H9 (cell line): Measurements from ENCODE around the gene RPS15. TPM values are rescaled to one million over a fixed set of nuclear protein-coding genes. Genes with fewer than 3 reads are reported as not detected.

Experiments
- DNase-seq: peaks from one replicate; pipeline ENCODE4 v3.0.0-alpha.2; 2017
- H2AFZ ChIP-seq: one replicate; pipeline ENCODE4 v1.6.1; 2013; ENCODE audit warnings: mild to moderate bottlenecking, low read length, control low read depth, moderate library complexity
- H2AK5ac ChIP-seq: 2 replicates; pipeline ENCODE4 v1.6.1; 2013; ENCODE audit warnings: low read length, control low read depth, mixed read lengths; ENCODE audit not compliant: insufficient read length
- H2BK120ac ChIP-seq: one replicate; pipeline ENCODE4 v1.6.1; 2013; ENCODE audit warnings: low read depth, mild to moderate bottlenecking, low read length, control low read depth, inconsistent platforms; ENCODE audit not compliant: poor library complexity, severe bottlenecking
- H2BK12ac ChIP-seq: 2 replicates; pipeline ENCODE4 v1.6.1; 2013; ENCODE audit warnings: low read length, control low read depth, mixed read lengths, low read depth; ENCODE audit not compliant: insufficient read length
- H2BK15ac ChIP-seq: 2 replicates; pipeline ENCODE4 v1.6.1; 2013; ENCODE audit warnings: low read depth, low read length, control low read depth
- H2BK20ac ChIP-seq: one replicate; pipeline ENCODE4 v1.6.1; 2013; ENCODE audit warnings: low read depth, mild to moderate bottlenecking, low read length, control low read depth, inconsistent platforms; ENCODE audit not compliant: poor library complexity, severe bottlenecking
- H2BK5ac ChIP-seq: 2 replicates; pipeline ENCODE4 v1.6.1; 2013; ENCODE audit warnings: low read length, control low read depth, mixed read lengths; ENCODE audit not compliant: insufficient read length
- H3K14ac ChIP-seq: 2 replicates; pipeline ENCODE4 v1.6.1; 2013; ENCODE audit warnings: low read length, control low read depth; ENCODE audit not compliant: insufficient read depth
- H3K18ac ChIP-seq: 2 replicates; pipeline ENCODE4 v1.6.1; 2013; ENCODE audit warnings: low read depth, mild to moderate bottlenecking, mixed read lengths, low read length, control low read depth; ENCODE audit not compliant: insufficient read length
- H3K23ac ChIP-seq: 2 replicates; pipeline ENCODE4 v1.6.1; 2013; ENCODE audit warnings: low read length, control low read depth, mixed read lengths, low read depth; ENCODE audit not compliant: insufficient read length
- H3K23me2 ChIP-seq: 2 replicates; pipeline ENCODE4 v1.6.1; 2013; ENCODE audit warnings: low read depth, mild to moderate bottlenecking, mixed read lengths, low read length, control low read depth; ENCODE audit not compliant: insufficient read length, poor library complexity, severe bottlenecking
- H3K27ac ChIP-seq: 2 replicates; pipeline ENCODE4 v1.5.1; 2013; ENCODE audit warnings: low read length, control low read depth, mixed read lengths, low read depth; ENCODE audit not compliant: insufficient read length
- H3K27me3 ChIP-seq: 2 replicates; pipeline ENCODE4 v1.6.1; 2013; ENCODE audit warnings: low read length, control low read depth, inconsistent platforms; ENCODE audit not compliant: insufficient read depth
- H3K4ac ChIP-seq: 2 replicates; pipeline ENCODE4 v1.6.1; 2013; ENCODE audit warnings: low read depth, mild to moderate bottlenecking, control low read depth, inconsistent platforms, low read length, moderate library complexity
- H3K4me1 ChIP-seq: 2 replicates; pipeline ENCODE4 v1.6.1; 2013; ENCODE audit warnings: low read length, control low read depth, inconsistent platforms; ENCODE audit not compliant: insufficient read depth
- H3K4me2 ChIP-seq: 2 replicates; pipeline ENCODE4 v1.6.1; 2013; ENCODE audit warnings: low read length, control low read depth, mixed read lengths; ENCODE audit not compliant: insufficient read length, insufficient read depth
- H3K56ac ChIP-seq: 2 replicates; pipeline ENCODE4 v1.6.1; 2013; ENCODE audit warnings: low read depth, mild to moderate bottlenecking, mixed read lengths, low read length, control low read depth; ENCODE audit not compliant: insufficient read length
- H3K79me1 ChIP-seq: 2 replicates; pipeline ENCODE4 v1.6.1; 2013; ENCODE audit warnings: low read depth, mild to moderate bottlenecking, moderate library complexity, low read length, control low read depth, inconsistent platforms; ENCODE audit not compliant: insufficient read depth, poor library complexity, severe bottlenecking
- H3K79me2 ChIP-seq: 2 replicates; pipeline ENCODE4 v1.6.1; 2013; ENCODE audit warnings: low read length, control low read depth, inconsistent platforms; ENCODE audit not compliant: insufficient read depth
- H3K9ac ChIP-seq: 2 replicates; pipeline ENCODE4 v1.6.1; 2013; ENCODE audit warnings: low read length, control low read depth, mixed read lengths; ENCODE audit not compliant: insufficient read length; ENCODE audit errors: extremely low read depth
- H3K9me3 ChIP-seq: one replicate; pipeline ENCODE4 v1.6.1; 2013; ENCODE audit warnings: low read depth, low read length, inconsistent platforms; ENCODE audit not compliant: control insufficient read depth
- H3T11ph ChIP-seq: one replicate; pipeline ENCODE4 v1.6.1; 2013; ENCODE audit warnings: mild to moderate bottlenecking, low read length, control low read depth, inconsistent platforms
- H4K20me1 ChIP-seq: one replicate; pipeline ENCODE4 v1.6.1; 2013; ENCODE audit not compliant: control insufficient read depth, insufficient read length, insufficient read depth
- H4K5ac ChIP-seq: 2 replicates; pipeline ENCODE4 v1.6.1; 2013; ENCODE audit warnings: low read depth, mild to moderate bottlenecking, mixed read lengths, low read length, control low read depth; ENCODE audit not compliant: insufficient read length
- H4K8ac ChIP-seq: replicated peaks from 2 replicates; pipeline ENCODE4 v1.6.1; 2013; ENCODE audit warnings: low read length, control low read depth, mixed read lengths, low read depth; ENCODE audit not compliant: insufficient read length
- H4K91ac ChIP-seq: 2 replicates; pipeline ENCODE4 v1.6.1; 2013; ENCODE audit warnings: low read depth, mild to moderate bottlenecking, moderate library complexity, mixed read lengths, low read length, control low read depth; ENCODE audit not compliant: insufficient read length
- H3K27ac Mint-ChIP-seq, 3 experiments: 2 replicates in 2 of 3; 3 replicates in 1 of 3; pipeline ENCODE4 v1.8.0; 2020 to 2021; ENCODE audit warnings: mixed read lengths in 3 of 3, mild to moderate bottlenecking in 1 of 3, moderate library complexity in 1 of 3
- H3K27me3 Mint-ChIP-seq: 2 replicates; pipeline ENCODE4 v1.8.0; 2021; ENCODE audit warnings: low read depth, mild to moderate bottlenecking, moderate library complexity, mixed read lengths
- H3K36me3 Mint-ChIP-seq, 3 experiments: 2 replicates in 2 of 3; 3 replicates in 1 of 3; pipeline ENCODE4 v1.8.0; 2020 to 2021; ENCODE audit warnings: low read depth in 3 of 3, mixed read lengths in 3 of 3; ENCODE audit not compliant: insufficient read depth in 1 of 3
- H3K4me1 Mint-ChIP-seq, 2 experiments: 2 replicates each; pipeline ENCODE4 v1.8.0; 2020; ENCODE audit warnings: mixed read lengths in 2 of 2
- H3K4me3 Mint-ChIP-seq, 2 experiments: 2 replicates in 1 of 2; 3 replicates in 1 of 2; pipeline ENCODE4 v1.8.0; 2020 to 2021; ENCODE audit warnings: mild to moderate bottlenecking in 2 of 2, mixed read lengths in 2 of 2, moderate library complexity in 1 of 2
- H3K9me3 Mint-ChIP-seq, 2 experiments: 2 replicates in 1 of 2; 3 replicates in 1 of 2; pipeline ENCODE4 v1.8.0; 2020; ENCODE audit warnings: mild to moderate bottlenecking in 2 of 2, mixed read lengths in 2 of 2, moderate library complexity in 1 of 2
- CTCF ChIP-seq: fragments of 200-600 bp; sonication (generic); conservative IDR thresholded peaks from 3 replicates; pipeline ENCODE4 v1.8.0; 2021; ENCODE audit warnings: antibody characterized with exemption, mild to moderate bottlenecking
- WGBS: extraction: QIAGEN DNeasy Blood & Tissue Kit; methylation state at CpG from one replicate; pipeline ENCODE4 v1.1.7; 2013; ENCODE audit warnings: missing lambda C conversion rate, low lambda C conversion rate, mixed read lengths; ENCODE audit not compliant: insufficient read length; ENCODE audit errors: extremely low coverage; 5-methylcytosine and 5-hydroxymethylcytosine counted together
- total RNA-seq: library from RNA; stranded (reverse); gene quantifications from 2 replicates; pipeline ENCODE4 v1.2.1, GENCODE V29; 2021

The RPS15 gene
- total RNA-seq, 1 experiment from 2014 or later = 1,628 TPM

- no peak overlapping the region for H2BK12ac ChIP-seq
- no peak overlapping the region for H4K5ac ChIP-seq
- no peaks in the 10 kb centered on the region for H3K79me1 ChIP-seq
- no peaks in the 10 kb centered on the region for H3K79me2 ChIP-seq
- H4K91ac ChIP-seq = no peak overlapping the region
- H2BK120ac ChIP-seq = no peak overlapping the region
- no peak overlapping the region for H3K4ac ChIP-seq
- H3K4me2 ChIP-seq = no peak overlapping the region
- H2BK20ac ChIP-seq = no peak overlapping the region
- H4K20me1 ChIP-seq = no peaks in the 10 kb centered on the region
- no peak overlapping the region for H2AK5ac ChIP-seq
- H3K56ac ChIP-seq = no peak overlapping the region
- H3K27me3 Mint-ChIP-seq = peaks cover 11% of the 10 kb centered on the region
- peaks cover 0 to 8% (median 6%) of the 10 kb centered on the region in 3 experiments; a peak in 3 of 7 replicates for H3K36me3 Mint-ChIP-seq
- no peak overlapping the region for H3K4me3 Mint-ChIP-seq
- peaks cover 2 to 15% of the 10 kb centered on the region in 2 experiments for H3K4me1 Mint-ChIP-seq
- H3K23me2 ChIP-seq = no peaks in the 10 kb centered on the region
- H3T11ph ChIP-seq = no peak overlapping the region
- no peak overlapping the region for H2BK5ac ChIP-seq
- no peaks in the 10 kb centered on the region for H3K9me3 Mint-ChIP-seq
- no peak overlapping the region for H3K18ac ChIP-seq
- no peak overlapping the region for H2AFZ ChIP-seq
- TF ChIP-seq CTCF = no peak
- H3K9me3 ChIP-seq = no peaks in the 10 kb centered on the region
- DNase-seq = no peak
- no peak overlapping the region for H3K14ac ChIP-seq
- no peak overlapping the region for H2BK15ac ChIP-seq
- no peak overlapping the region for H3K23ac ChIP-seq
- no peaks in the 10 kb centered on the region for H3K27me3 ChIP-seq
- no peak overlapping the region for H3K27ac ChIP-seq
- no peaks in the 10 kb centered on the region for H3K4me1 ChIP-seq
- H4K8ac ChIP-seq = no peak overlapping the region
- no peak overlapping the region for H3K9ac ChIP-seq
- WGBS = no CpG with 5 or more reads among the region's 15 CpGs
- H3K27ac Mint-ChIP-seq = no peak overlapping the region
These were observed 38.5 kb upstream of the RPS15 start for GRCh38 chr19:1399745-1400144.
